Activated T-cell treated with anti-CD3 and anti-CD28 coated beads for 48 hours (primary cell): ENCODE results near the gene CTAG1B.
"Not testable (repeated sequence)": the region's sequence is repeated elsewhere in the genome, so short reads cannot be mapped to it uniquely, and the experiment has no call there.

ENCODE experiments used
- DNase-seq: peaks from one replicate; pipeline ENCODE4 v3.0.0-alpha.2; 2020; ENCODE audit warnings: low read depth

Gene CTAG1B

GRCh38 chrX:154619182-154619581, at the start of gene CTAG1B:
CTAG1B (minus strand) TSS chrX:154619282; CDS start chrX:154619218, 64 bp downstream.
- not testable (repeated sequence) for DNase-seq

GRCh38 chrX:154661899-154662298, 42.8 kb upstream of the CTAG1B start:
- no peak for DNase-seq

- no peak for DNase-seq
Measured at GRCh38 chrX:154661170-154661569, 42.1 kb upstream of the CTAG1B start.

GRCh38 chrX:154660541-154660940, 41.5 kb upstream of the CTAG1B start:
- DNase-seq: no peak

- no peak for DNase-seq
Measured at GRCh38 chrX:154658957-154659356, 39.9 kb upstream of the CTAG1B start.

- no peak for DNase-seq
Measured at GRCh38 chrX:154658187-154658586, 39.1 kb upstream of the CTAG1B start.

- DNase-seq: no peak
Measured at GRCh38 chrX:154657226-154657805, 38.2 kb upstream of the CTAG1B start.

- no peak for DNase-seq
Measured at GRCh38 chrX:154655786-154656185, 36.7 kb upstream of the CTAG1B start.

- DNase-seq: no peak
Measured at GRCh38 chrX:154655346-154655745, 36.3 kb upstream of the CTAG1B start.

GRCh38 chrX:154654925-154655324, 35.8 kb upstream of the CTAG1B start:
- no peak for DNase-seq

GRCh38 chrX:154654372-154654771, 35.3 kb upstream of the CTAG1B start:
- no peak for DNase-seq

GRCh38 chrX:154653413-154653812, 34.3 kb upstream of the CTAG1B start, which contains the start of gene CTAG2:
CTAG2 (minus strand) TSS chrX:154653579; CDS start chrX:154653515, 64 bp downstream.
- DNase-seq: not testable (repeated sequence)

- no peak for DNase-seq
Measured at GRCh38 chrX:154653048-154653401, 33.9 kb upstream of the CTAG1B start.

- DNase-seq: no peak
Measured at GRCh38 chrX:154652311-154653047, 33.4 kb upstream of the CTAG1B start.

GRCh38 chrX:154650221-154650510, 31.1 kb upstream of the CTAG1B start:
- DNase-seq: no peak

- no peak for DNase-seq
Measured at GRCh38 chrX:154649503-154650220, 30.6 kb upstream of the CTAG1B start.

GRCh38 chrX:154648931-154649330, 29.8 kb upstream of the CTAG1B start:
- no peak for DNase-seq

- DNase-seq: not testable (repeated sequence)
Measured at GRCh38 chrX:154645745-154646378, 26.8 kb upstream of the CTAG1B start.

GRCh38 chrX:154643708-154644107, 24.6 kb upstream of the CTAG1B start:
- DNase-seq: not testable (repeated sequence)

GRCh38 chrX:154641740-154642139, 22.7 kb upstream of the CTAG1B start:
- DNase-seq: not testable (repeated sequence)

GRCh38 chrX:154633661-154634060, 14.6 kb upstream of the CTAG1B start:
- not testable (repeated sequence) for DNase-seq

GRCh38 chrX:154630949-154631348, 11.9 kb upstream of the CTAG1B start:
- DNase-seq: not testable (repeated sequence)

- DNase-seq: not testable (repeated sequence)
Measured at GRCh38 chrX:154628960-154629359, 9.9 kb upstream of the CTAG1B start.
